ENCODE data around the gene RAPGEF5.
"Not testable (repeated sequence)": the region's sequence is repeated elsewhere in the genome, so short reads cannot be mapped to it uniquely, and the experiment has no call there.

The RAPGEF5 gene

DNA sequence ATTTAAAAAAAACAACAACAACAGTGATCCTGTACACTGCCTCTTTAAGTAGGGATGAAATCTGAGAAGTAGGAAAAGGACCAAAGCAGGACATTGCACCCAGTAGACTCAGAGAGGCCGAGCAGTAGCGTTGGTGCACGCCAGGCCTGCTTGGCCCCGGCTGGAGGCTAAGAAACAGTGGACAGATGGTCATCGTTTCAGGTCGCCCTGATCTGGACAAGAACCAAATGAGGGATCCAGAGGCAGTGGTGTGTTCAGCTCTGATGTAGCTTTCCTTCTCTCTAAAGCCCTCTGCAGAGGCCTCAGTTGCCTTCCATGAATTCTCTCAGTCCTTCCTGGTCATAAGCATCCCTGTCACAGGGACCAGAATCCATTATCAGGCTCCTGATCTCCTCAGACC is 269.1 kb downstream of the RAPGEF5 start:
- TF ChIP-seq, protein P1, sequence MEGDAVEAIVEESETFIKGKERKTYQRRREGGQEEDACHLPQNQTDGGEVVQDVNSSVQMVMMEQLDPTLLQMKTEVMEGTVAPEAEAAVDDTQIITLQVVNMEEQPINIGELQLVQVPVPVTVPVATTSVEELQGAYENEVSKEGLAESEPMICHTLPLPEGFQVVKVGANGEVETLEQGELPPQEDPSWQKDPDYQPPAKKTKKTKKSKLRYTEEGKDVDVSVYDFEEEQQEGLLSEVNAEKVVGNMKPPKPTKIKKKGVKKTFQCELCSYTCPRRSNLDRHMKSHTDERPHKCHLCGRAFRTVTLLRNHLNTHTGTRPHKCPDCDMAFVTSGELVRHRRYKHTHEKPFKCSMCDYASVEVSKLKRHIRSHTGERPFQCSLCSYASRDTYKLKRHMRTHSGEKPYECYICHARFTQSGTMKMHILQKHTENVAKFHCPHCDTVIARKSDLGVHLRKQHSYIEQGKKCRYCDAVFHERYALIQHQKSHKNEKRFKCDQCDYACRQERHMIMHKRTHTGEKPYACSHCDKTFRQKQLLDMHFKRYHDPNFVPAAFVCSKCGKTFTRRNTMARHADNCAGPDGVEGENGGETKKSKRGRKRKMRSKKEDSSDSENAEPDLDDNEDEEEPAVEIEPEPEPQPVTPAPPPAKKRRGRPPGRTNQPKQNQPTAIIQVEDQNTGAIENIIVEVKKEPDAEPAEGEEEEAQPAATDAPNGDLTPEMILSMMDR (IDR thresholded peaks at IDR 0.05; ENCODE audit: poor library complexity, severe bottlenecking) = no peak
- H3K27me3 ChIP-seq (ENCODE audit: insufficient read depth, poor library complexity, severe bottlenecking) = no peaks in the 10 kb centered on the region
- H3K27ac ChIP-seq (ENCODE audit: poor library complexity, severe bottlenecking) = no peak overlapping the region
- no peaks in the 10 kb centered on the region for H3K36me3 ChIP-seq (ENCODE audit: low read depth)
- no peak overlapping the region for H3K4me3 ChIP-seq (ENCODE audit: severe bottlenecking)
- H3K9me3 ChIP-seq (ENCODE audit: severe bottlenecking) = no peaks in the 10 kb centered on the region
- no peak for ATAC-seq (ENCODE audit: low read depth)
- no peak for DNase-seq (ENCODE audit: low spot score)
- H3K4me1 ChIP-seq (ENCODE audit: insufficient read depth, poor library complexity, severe bottlenecking) = peaks cover 8% of the 10 kb centered on the region

DNA sequence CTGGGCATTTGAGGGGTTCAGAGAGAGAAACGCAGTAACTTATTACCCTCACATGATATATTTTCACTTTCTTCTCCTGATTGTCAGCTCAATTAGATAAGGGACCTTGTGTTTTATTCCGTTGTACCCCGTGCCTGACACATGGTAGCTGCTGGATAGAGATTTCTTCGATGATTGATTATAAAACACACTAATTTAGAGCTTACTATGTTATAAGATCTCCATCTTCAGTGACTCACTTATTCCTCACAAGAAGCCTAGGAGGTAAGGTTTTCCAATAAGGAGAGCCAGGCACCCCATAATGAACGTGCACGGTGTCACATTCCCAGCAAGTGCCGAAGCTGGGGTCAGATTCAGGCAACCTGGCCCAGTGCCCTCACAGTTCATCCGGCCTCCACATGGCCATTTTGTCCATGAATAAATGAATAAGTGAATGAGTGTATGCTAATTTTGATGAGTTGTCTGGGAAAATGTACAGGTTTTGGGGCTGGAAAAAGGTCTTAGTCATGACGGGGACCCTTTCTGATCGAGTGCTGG is 273.2 kb downstream of the RAPGEF5 start:
- no peaks in the 10 kb centered on the region for H3K9me3 ChIP-seq (ENCODE audit: severe bottlenecking)
- no peak for ATAC-seq (ENCODE audit: low read depth)
- DNase-seq (ENCODE audit: low spot score) = no peak
- H3K27ac ChIP-seq (ENCODE audit: poor library complexity, severe bottlenecking) = peak overlapping the region; percentile 28
- H3K27me3 ChIP-seq (ENCODE audit: insufficient read depth, poor library complexity, severe bottlenecking) = no peaks in the 10 kb centered on the region
- TF ChIP-seq, protein P1 (IDR thresholded peaks at IDR 0.05; ENCODE audit: poor library complexity, severe bottlenecking) = no peak
- H3K4me1 ChIP-seq (ENCODE audit: insufficient read depth, poor library complexity, severe bottlenecking) = peaks cover 4% of the 10 kb centered on the region
- H3K4me3 ChIP-seq (ENCODE audit: severe bottlenecking) = peak overlapping the region; percentile 42
- H3K36me3 ChIP-seq (ENCODE audit: low read depth) = no peaks in the 10 kb centered on the region

DNA sequence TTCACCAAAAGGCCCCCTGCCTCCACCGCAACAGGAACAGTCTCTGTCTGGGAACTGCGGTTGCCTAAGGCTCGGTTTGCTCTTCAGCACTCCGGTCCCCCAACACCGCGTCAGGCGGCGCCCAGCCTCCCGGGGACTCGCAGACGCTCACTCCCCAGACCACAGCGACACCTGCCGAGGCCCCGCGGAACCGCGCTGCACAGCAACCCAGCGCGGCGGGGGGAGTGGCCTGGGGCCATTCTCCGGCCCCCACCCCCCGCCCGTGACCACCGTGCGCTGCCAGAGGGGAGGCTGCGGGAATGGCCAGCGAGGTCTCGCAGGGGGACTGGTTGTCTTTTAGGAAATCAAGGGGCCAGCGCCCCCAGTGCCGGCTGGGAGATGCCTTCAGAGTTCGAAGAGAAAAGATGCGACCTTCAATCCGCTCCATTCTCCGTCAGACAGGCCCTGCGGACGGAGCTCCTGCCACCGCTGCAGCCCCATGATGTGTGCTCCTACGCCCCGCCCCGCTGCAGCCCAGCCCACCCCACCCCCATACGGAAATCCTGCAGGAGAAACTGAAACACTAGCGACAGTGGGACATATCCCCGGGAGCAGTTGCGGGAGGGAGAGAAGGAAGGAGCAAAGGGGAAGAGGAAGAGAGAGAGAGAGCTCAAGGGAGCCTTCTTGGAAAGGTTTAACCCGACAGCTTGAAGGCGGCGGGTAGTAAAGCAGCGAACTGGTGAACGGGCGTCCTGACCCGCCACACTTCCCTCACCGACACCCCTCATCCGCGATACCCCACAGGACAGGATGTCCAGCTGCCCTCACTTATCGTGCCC is 273.9 kb downstream of the RAPGEF5 start:
- ATAC-seq (ENCODE audit: low read depth) (peak; percentile 92), DNase-seq (ENCODE audit: low spot score) (peak; percentile 80)
- Histone ChIP-seq H3K4me3 (ENCODE audit: severe bottlenecking) (peak overlapping the region; percentile 42), H3K4me1 (ENCODE audit: insufficient read depth, poor library complexity, severe bottlenecking) (peaks cover 2% of the 10 kb centered on the region), H3K9me3 (ENCODE audit: severe bottlenecking) (no peaks in the 10 kb centered on the region), H3K27me3 (ENCODE audit: insufficient read depth, poor library complexity, severe bottlenecking) (no peaks in the 10 kb centered on the region), H3K27ac (ENCODE audit: poor library complexity, severe bottlenecking) (peak overlapping the region; percentile 28), H3K36me3 (ENCODE audit: low read depth) (no peaks in the 10 kb centered on the region)
- TF ChIP-seq, protein P1 (IDR thresholded peaks at IDR 0.05; ENCODE audit: poor library complexity, severe bottlenecking) = peak; percentile 96

DNA sequence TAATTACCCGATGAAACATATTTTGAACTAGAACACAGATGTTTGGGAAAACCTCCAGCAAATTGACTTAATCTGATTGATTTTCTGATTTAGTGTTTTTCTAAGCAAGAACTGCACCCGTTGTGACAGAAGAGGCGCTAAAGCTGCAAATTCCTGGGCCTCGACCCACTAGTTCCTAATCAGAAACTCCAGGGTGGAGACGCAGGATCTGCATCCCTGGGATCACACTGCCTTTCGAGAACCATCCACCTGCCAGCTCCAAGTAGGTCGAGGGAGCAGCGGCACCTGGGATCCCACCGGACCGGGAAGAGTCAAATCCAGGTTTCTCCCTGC is 274.4 kb downstream of the RAPGEF5 start:
- peak; percentile 40; the same call in 2 of the 3 replicates for ATAC-seq (ENCODE audit: low read depth)
- Histone ChIP-seq H3K27me3 (ENCODE audit: insufficient read depth, poor library complexity, severe bottlenecking) (no peaks in the 10 kb centered on the region), H3K27ac (ENCODE audit: poor library complexity, severe bottlenecking) (no peak overlapping the region)

DNA sequence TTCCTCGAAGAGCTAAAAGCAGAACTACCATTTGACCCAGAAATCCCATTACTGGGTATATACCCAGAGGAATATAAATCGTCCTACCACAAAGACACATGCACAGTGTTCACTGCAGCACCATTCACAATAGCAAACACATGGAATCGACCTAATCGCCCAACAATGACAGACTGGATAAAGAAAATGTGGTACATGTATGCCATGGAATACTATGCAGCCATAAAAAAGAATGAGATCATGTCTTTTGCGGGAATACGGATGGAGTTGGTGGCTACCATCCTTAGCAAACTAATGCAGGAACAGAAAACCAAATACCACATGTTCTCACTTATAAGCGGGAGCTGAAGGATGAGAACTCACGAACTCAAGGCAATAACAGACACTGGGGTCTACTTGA is 276.7 kb downstream of the RAPGEF5 start:
- not testable (repeated sequence) for H3K4me1 ChIP-seq (ENCODE audit: insufficient read depth, poor library complexity, severe bottlenecking); H3K4me3 ChIP-seq (ENCODE audit: severe bottlenecking); H3K27me3 ChIP-seq (ENCODE audit: insufficient read depth, poor library complexity, severe bottlenecking); H3K27ac ChIP-seq (ENCODE audit: poor library complexity, severe bottlenecking); H3K9me3 ChIP-seq (ENCODE audit: severe bottlenecking); ATAC-seq (ENCODE audit: low read depth); H3K36me3 ChIP-seq (ENCODE audit: low read depth); DNase-seq (ENCODE audit: low spot score)

More for the DNA sequence above, 274.4 kb downstream of the RAPGEF5 start:
- Histone ChIP-seq H3K4me3 (ENCODE audit: severe bottlenecking) (peak overlapping the region; percentile 42), H3K9me3 (ENCODE audit: severe bottlenecking) (no peaks in the 10 kb centered on the region), H3K36me3 (ENCODE audit: low read depth) (no peaks in the 10 kb centered on the region), H3K4me1 (ENCODE audit: insufficient read depth, poor library complexity, severe bottlenecking) (peaks cover 2% of the 10 kb centered on the region)
- DNase-seq (ENCODE audit: low spot score) = no peak
- TF ChIP-seq, protein P1 (IDR thresholded peaks at IDR 0.05; ENCODE audit: poor library complexity, severe bottlenecking) = no peak

DNA sequence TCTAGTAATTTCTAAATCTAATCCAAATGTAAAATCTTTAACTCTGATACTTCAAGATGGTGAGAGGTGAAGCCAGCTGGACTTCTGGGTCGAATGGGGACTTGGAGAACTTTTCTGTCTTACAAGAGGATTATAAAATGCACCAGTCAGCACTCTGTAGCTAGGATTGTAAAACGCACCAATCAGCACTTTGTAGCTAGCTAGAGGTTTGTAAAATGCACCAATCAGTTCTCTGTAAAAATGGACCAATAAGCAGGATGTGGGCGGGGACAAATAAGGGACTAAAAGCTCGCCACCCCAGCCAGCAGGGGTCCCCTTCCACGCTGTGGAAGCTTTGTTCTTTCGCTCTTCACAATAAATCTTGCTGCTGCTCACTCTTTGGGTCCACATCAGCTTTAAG is 278.1 kb downstream of the RAPGEF5 start:
- DNase-seq (ENCODE audit: low spot score); H3K27ac ChIP-seq (ENCODE audit: poor library complexity, severe bottlenecking); ATAC-seq (ENCODE audit: low read depth); H3K4me3 ChIP-seq (ENCODE audit: severe bottlenecking); H3K9me3 ChIP-seq (ENCODE audit: severe bottlenecking); H3K36me3 ChIP-seq (ENCODE audit: low read depth); H3K27me3 ChIP-seq (ENCODE audit: insufficient read depth, poor library complexity, severe bottlenecking); H3K4me1 ChIP-seq (ENCODE audit: insufficient read depth, poor library complexity, severe bottlenecking): not testable (repeated sequence)

Data from RWPE2 (cell line).